GM12878 (cell line): ENCODE data around the gene ZGLP1. TPM values are rescaled to one million over a fixed set of nuclear protein-coding genes. Genes with fewer than 3 reads are reported as not detected.

Experiments used
- ATAC-seq: fragments of 200-7000 bp; cut with Tn5 transposase; 3 replicates; pipeline ENCODE4 v1.9.1; 2020; ENCODE audit warnings: mild to moderate bottlenecking, moderate library complexity
- BruUV-seq: library from RNA; stranded (reverse); fragments of 400-500 nt; replicated peaks from 2 replicates; lab custom pipeline; 2021; lab: Mats Ljungman, UMichigan
- CTCF ChIA-PET: fragments of 300-600 bp; sonication (Branson Sonifier 250); formaldehyde crosslinking; extraction: SDS; loops from one replicate; lab custom pipeline; 2021; ENCODE audit warnings: inconsistent platforms; lab: Yijun Ruan, JAX
- POLR2A ChIA-PET: fragments of 350-600 bp; formaldehyde crosslinking; extraction: SDS; loops from one replicate; lab custom pipeline; 2021; ENCODE audit warnings: inconsistent platforms; lab: Charles Lee
- RAD21 ChIA-PET: fragments of 300-600 bp; sonication (Branson Sonifier 250); formaldehyde crosslinking; loops from one replicate; lab custom pipeline; 2023; ENCODE audit warnings: antibody characterized with exemption; ENCODE audit not compliant: unreplicated experiment; lab: Charles Lee
- SMC1A ChIA-PET: fragments of 300-600 bp; sonication (Branson Sonifier 250); formaldehyde crosslinking; loops from one replicate; lab custom pipeline; 2023; ENCODE audit not compliant: unreplicated experiment, uncharacterized antibody; lab: Charles Lee
- DNase-seq: peaks from one replicate; pipeline ENCODE4 v3.0.0-alpha.2; 2011; ENCODE audit warnings: low read depth, low spot score
- FAIRE-seq: peaks from 3 replicates; lab custom pipeline; 2011; peaks lifted over from hg19 to GRCh38; lab: Jason Lieb, UNC
- H2AFZ ChIP-seq: 2 replicates; pipeline ENCODE4 v1.6.0; 2011; ENCODE audit warnings: low read depth, low read length, control low read depth; ENCODE audit not compliant: control insufficient read depth
- H3K27ac ChIP-seq: 2 replicates; pipeline ENCODE4 v1.5.1; 2011; ENCODE audit warnings: control low read depth; ENCODE audit not compliant: control insufficient read depth, insufficient read depth
- H3K27me3 ChIP-seq, 2 experiments: replicated peaks in 1 of 2; 2 replicates each; pipeline versions ENCODE4 v1.6.0 to v1.6.1; 2011; ENCODE audit warnings: low read length in 1 of 2; ENCODE audit not compliant: control insufficient read depth in 2 of 2, insufficient read depth in 2 of 2
- H3K36me3 ChIP-seq, 2 experiments: 2 replicates each; pipeline ENCODE4 v1.5.1; 2011; ENCODE audit warnings: low read length in 1 of 2; ENCODE audit not compliant: control insufficient read depth in 2 of 2, insufficient read depth in 2 of 2
- H3K4me1 ChIP-seq: 2 replicates; pipeline ENCODE4 v1.6.1; 2011; ENCODE audit warnings: mild to moderate bottlenecking, low read length, moderate library complexity, mixed read lengths; ENCODE audit not compliant: control insufficient read depth, insufficient read depth
- H3K4me2 ChIP-seq: 2 replicates; pipeline ENCODE4 v1.6.0; 2011; ENCODE audit warnings: control low read depth; ENCODE audit not compliant: control insufficient read depth, insufficient read depth
- H3K4me3 ChIP-seq: fragments of 200-600 bp; sonication (generic); 2 replicates; pipeline ENCODE4 v1.5.1; 2016
- H3K79me2 ChIP-seq: 2 replicates; pipeline ENCODE4 v1.6.0; 2011; ENCODE audit warnings: low read length; ENCODE audit not compliant: control insufficient read depth, insufficient read depth
- H3K9ac ChIP-seq: 2 replicates; pipeline ENCODE4 v1.8.0; 2011; ENCODE audit warnings: low read length, control low read depth, mixed read lengths; ENCODE audit not compliant: control insufficient read depth, insufficient read depth
- H3K9me3 ChIP-seq: replicated peaks from 3 replicates; pipeline ENCODE4 v1.5.1; 2011; ENCODE audit warnings: mild to moderate bottlenecking, low read length; ENCODE audit not compliant: control insufficient read depth, insufficient read depth
- H4K20me1 ChIP-seq: 2 replicates; pipeline ENCODE4 v1.6.0; 2011; ENCODE audit not compliant: control insufficient read depth, insufficient read depth
- BRCA1 ChIP-seq: IDR thresholded peaks from 2 replicates; pipeline ENCODE4 v1.6.1; 2011; ENCODE audit warnings: low read depth, low read length, improper control_type of control experiment
- CBFB ChIP-seq: IDR thresholded peaks from 2 replicates; pipeline ENCODE4 v1.6.1; 2016; ENCODE audit warnings: antibody characterized with exemption, low read depth
- FOXM1 ChIP-seq: IDR thresholded peaks from 2 replicates; pipeline ENCODE4 v1.6.1; 2012; ENCODE audit warnings: low read depth, mild to moderate bottlenecking, inconsistent platforms, low read length, moderate library complexity
- IKZF2 ChIP-seq, 2 experiments: fragments of 450-650 bp; IDR thresholded peaks; 2 replicates each; pipeline ENCODE4 v1.6.1; 2017; ENCODE audit warnings: mild to moderate bottlenecking in 2 of 2, moderate library complexity in 2 of 2
- JUND ChIP-seq: IDR thresholded peaks from 2 replicates; pipeline ENCODE4 v1.6.1; 2012; ENCODE audit warnings: low read depth, mild to moderate bottlenecking, low read length, improper control_type of control experiment, moderate library complexity
- NFYA ChIP-seq: IDR thresholded peaks from 2 replicates; pipeline ENCODE4 v1.6.1; 2011; ENCODE audit warnings: low read depth, mild to moderate bottlenecking, low read length, improper control_type of control experiment, borderline replicate concordance
- PAX5 ChIP-seq: IDR thresholded peaks from 2 replicates; pipeline ENCODE4 v1.6.1; 2011; ENCODE audit warnings: low read depth, low read length, borderline replicate concordance
- PKNOX1 ChIP-seq: fragments of 450-650 bp; IDR thresholded peaks from 2 replicates; pipeline ENCODE4 v1.6.1; 2016; ENCODE audit warnings: mild to moderate bottlenecking
- TCF7 ChIP-seq: IDR thresholded peaks from 2 replicates; pipeline ENCODE4 v1.6.1; 2014; ENCODE audit warnings: antibody characterized with exemption, borderline replicate concordance
- YBX1 ChIP-seq: fragments of 450-650 bp; IDR thresholded peaks from 2 replicates; pipeline ENCODE4 v1.6.1; 2016; ENCODE audit warnings: antibody characterized with exemption
- ZBED1 ChIP-seq: IDR thresholded peaks from 2 replicates; pipeline ENCODE4 v1.6.1; 2016; ENCODE audit warnings: borderline replicate concordance
- WGBS: methylation state at CpG from one replicate; pipeline ENCODE4 v1.1.6; 2016; ENCODE audit warnings: low lambda C conversion rate; ENCODE audit not compliant: insufficient replicate concordance, insufficient coverage; ENCODE audit errors: missing lambda C conversion rate; 5-methylcytosine and 5-hydroxymethylcytosine counted together
- in situ Hi-C: fragments of 300-500 bp; cut with MboI; formaldehyde crosslinking; loops from 9 replicates; pipeline ENCODE4 v1.14.3; 2018; ENCODE audit warnings: mixed read lengths
- intact Hi-C: fragments of 100-400 bp; cut with micrococcal nuclease; formaldehyde crosslinking; loops from one replicate; pipeline ENCODE4 v1.14.2; 2022; ENCODE audit not compliant: unreplicated experiment
- polyA plus RNA-seq, 11 experiments: library from polyadenylated mRNA; depleted of rRNA in 4 of 11; unstranded in 6 of 11; stranded (reverse) in 5 of 11; fragments of >200 nt; fragmentation: Nextera tagmentation in 4 of 11; fragmentation: Illumina TruSeq in 1 of 11; extraction: Ambion mirVana in 4 of 11; extraction: Trizol in 1 of 11; gene quantifications; 1 replicate in 1 of 11; 2 replicates in 10 of 11; pipeline versions ENCODE4 v1.2.1 to v1.2.3, GENCODE V29; 2011 to 2016; ENCODE audit warnings: inconsistent platforms in 2 of 11, missing spikeins in 2 of 11, low read depth in 1 of 11
- total RNA-seq, 4 experiments: library from RNA; depleted of rRNA in 3 of 4; stranded (reverse); fragments of >200 nt in 3 of 4; fragmentation: Illumina TruSeq in 1 of 4; extraction: Trizol in 1 of 4; gene quantifications; 2 replicates each; pipeline versions ENCODE4 v1.2.1 to v1.2.3, GENCODE V29; 2013 to 2021
- TF ChIP-seq, protein P1 (sequence below): fragments of 450-650 bp; IDR thresholded peaks from 2 replicates; pipeline ENCODE4 v1.6.1; 2017; ENCODE audit warnings: mild to moderate bottlenecking, moderate library complexity
- TF ChIP-seq, protein P2 (sequence below): fragments of 450-650 bp; IDR thresholded peaks from 2 replicates; pipeline ENCODE4 v1.6.1; 2017; ENCODE audit warnings: low read depth, mild to moderate bottlenecking, moderate library complexity
- TF ChIP-seq, protein P3 (sequence below): fragments of 450-650 bp; IDR thresholded peaks from 2 replicates; pipeline ENCODE4 v1.6.1; 2017; ENCODE audit warnings: mild to moderate bottlenecking

The ZGLP1 gene
- total and polyA plus RNA-seq, 10 of the 15 experiments (the other 5 are each of a cell fraction or from before 2014, with no cell fraction given): 0.29 to 5.6 (median 1.3) TPM

- no peak for TF ChIP-seq TCF7
Observed at GRCh38 chr19:10295305-10295846, 14.2 kb downstream of the ZGLP1 start (continued).

GRCh38 chr19:10294368-10294697 lies 15.3 kb downstream of the ZGLP1 start:
- ChIA-PET CTCF (no interaction called here), POLR2A (no interaction called here), RAD21 (no interaction called here), SMC1A (interaction anchor here (1.2 kb wide), 1 partner anchor 20 kb away, joined by 3 read pairs; no protein-coding TSS in a partner anchor)
- no peaks in the 10 kb centered on the region; the same call in 2 of the 3 replicates for H3K9me3 ChIP-seq
- H3K9ac ChIP-seq: no peak overlapping the region
- peaks cover 3 to 16% of the 10 kb centered on the region in 2 experiments for H3K27me3 ChIP-seq
- H4K20me1 ChIP-seq: no peaks in the 10 kb centered on the region
- H3K36me3 ChIP-seq: no peaks in the 10 kb centered on the region; a peak in 1 of 4 replicates
- H2AFZ ChIP-seq: no peak overlapping the region
- H3K4me2 ChIP-seq: no peak overlapping the region
- peaks cover 34% of the 10 kb centered on the region for H3K4me1 ChIP-seq
- H3K79me2 ChIP-seq: no peaks in the 10 kb centered on the region
- FAIRE-seq: no peak
- 35% methylated on average over 25 of the region's 25 CpGs for WGBS
- TF ChIP-seq PAX5 (no peak), PKNOX1 (no peak), IKZF2 (IDR thresholded peaks at IDR 0.05) (no peak), JUND (no peak), FOXM1 (no peak), NFYA (no peak), BRCA1 (no peak), CBFB (no peak), ZBED1 (no peak), YBX1 (no peak)
- TF ChIP-seq, protein P1, sequence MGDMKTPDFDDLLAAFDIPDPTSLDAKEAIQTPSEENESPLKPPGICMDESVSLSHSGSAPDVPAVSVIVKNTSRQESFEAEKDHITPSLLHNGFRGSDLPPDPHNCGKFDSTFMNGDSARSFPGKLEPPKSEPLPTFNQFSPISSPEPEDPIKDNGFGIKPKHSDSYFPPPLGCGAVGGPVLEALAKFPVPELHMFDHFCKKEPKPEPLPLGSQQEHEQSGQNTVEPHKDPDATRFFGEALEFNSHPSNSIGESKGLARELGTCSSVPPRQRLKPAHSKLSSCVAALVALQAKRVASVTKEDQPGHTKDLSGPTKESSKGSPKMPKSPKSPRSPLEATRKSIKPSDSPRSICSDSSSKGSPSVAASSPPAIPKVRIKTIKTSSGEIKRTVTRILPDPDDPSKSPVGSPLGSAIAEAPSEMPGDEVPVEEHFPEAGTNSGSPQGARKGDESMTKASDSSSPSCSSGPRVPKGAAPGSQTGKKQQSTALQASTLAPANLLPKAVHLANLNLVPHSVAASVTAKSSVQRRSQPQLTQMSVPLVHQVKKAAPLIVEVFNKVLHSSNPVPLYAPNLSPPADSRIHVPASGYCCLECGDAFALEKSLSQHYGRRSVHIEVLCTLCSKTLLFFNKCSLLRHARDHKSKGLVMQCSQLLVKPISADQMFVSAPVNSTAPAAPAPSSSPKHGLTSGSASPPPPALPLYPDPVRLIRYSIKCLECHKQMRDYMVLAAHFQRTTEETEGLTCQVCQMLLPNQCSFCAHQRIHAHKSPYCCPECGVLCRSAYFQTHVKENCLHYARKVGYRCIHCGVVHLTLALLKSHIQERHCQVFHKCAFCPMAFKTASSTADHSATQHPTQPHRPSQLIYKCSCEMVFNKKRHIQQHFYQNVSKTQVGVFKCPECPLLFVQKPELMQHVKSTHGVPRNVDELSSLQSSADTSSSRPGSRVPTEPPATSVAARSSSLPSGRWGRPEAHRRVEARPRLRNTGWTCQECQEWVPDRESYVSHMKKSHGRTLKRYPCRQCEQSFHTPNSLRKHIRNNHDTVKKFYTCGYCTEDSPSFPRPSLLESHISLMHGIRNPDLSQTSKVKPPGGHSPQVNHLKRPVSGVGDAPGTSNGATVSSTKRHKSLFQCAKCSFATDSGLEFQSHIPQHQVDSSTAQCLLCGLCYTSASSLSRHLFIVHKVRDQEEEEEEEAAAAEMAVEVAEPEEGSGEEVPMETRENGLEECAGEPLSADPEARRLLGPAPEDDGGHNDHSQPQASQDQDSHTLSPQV: no peak
- TF ChIP-seq, protein P2, sequence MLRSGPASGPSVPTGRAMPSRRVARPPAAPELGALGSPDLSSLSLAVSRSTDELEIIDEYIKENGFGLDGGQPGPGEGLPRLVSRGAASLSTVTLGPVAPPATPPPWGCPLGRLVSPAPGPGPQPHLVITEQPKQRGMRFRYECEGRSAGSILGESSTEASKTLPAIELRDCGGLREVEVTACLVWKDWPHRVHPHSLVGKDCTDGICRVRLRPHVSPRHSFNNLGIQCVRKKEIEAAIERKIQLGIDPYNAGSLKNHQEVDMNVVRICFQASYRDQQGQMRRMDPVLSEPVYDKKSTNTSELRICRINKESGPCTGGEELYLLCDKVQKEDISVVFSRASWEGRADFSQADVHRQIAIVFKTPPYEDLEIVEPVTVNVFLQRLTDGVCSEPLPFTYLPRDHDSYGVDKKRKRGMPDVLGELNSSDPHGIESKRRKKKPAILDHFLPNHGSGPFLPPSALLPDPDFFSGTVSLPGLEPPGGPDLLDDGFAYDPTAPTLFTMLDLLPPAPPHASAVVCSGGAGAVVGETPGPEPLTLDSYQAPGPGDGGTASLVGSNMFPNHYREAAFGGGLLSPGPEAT: no peak
- TF ChIP-seq, protein P3, sequence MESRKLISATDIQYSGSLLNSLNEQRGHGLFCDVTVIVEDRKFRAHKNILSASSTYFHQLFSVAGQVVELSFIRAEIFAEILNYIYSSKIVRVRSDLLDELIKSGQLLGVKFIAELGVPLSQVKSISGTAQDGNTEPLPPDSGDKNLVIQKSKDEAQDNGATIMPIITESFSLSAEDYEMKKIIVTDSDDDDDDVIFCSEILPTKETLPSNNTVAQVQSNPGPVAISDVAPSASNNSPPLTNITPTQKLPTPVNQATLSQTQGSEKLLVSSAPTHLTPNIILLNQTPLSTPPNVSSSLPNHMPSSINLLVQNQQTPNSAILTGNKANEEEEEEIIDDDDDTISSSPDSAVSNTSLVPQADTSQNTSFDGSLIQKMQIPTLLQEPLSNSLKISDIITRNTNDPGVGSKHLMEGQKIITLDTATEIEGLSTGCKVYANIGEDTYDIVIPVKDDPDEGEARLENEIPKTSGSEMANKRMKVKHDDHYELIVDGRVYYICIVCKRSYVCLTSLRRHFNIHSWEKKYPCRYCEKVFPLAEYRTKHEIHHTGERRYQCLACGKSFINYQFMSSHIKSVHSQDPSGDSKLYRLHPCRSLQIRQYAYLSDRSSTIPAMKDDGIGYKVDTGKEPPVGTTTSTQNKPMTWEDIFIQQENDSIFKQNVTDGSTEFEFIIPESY: no peak
- TF ChIP-seq, all 136 proteins: peak for 0
- no peak for DNase-seq
- in situ Hi-C loops: no loop called here
- BruUV-seq: no TSS peak
- Histone ChIP-seq H3K27ac (no peak overlapping the region), H3K4me3 (no peak overlapping the region)
- intact Hi-C loops: no loop called here
- no peak for ATAC-seq
